Thyroid gland (tissue), 4 donors: ENCODE results near the gene KRT5. TPM values are rescaled to one million over a fixed set of nuclear protein-coding genes. Genes with fewer than 3 reads are reported as not detected.
A peak's percentile ranks its signal among the peaks of the same experiment; 100 is the strongest.

Experiments used
- DNase-seq, 2 donors: peaks; one replicate each; pipeline ENCODE4 v3.0.0-alpha.2; 2019
- H3K27ac ChIP-seq, 3 donors: fragments of 200-600 bp; sonication (generic); 1 replicate in 2 of 3; 2 replicates in 1 of 3; pipeline ENCODE4 v1.5.1; 2016 to 2019; ENCODE audit warnings: mild to moderate bottlenecking in 1 of 3, moderate library complexity in 1 of 3
- H3K27me3 ChIP-seq: fragments of 200-600 bp; sonication (generic); one replicate; pipeline ENCODE4 v1.5.1; 2019
- H3K36me3 ChIP-seq, 2 donors: fragments of 200-600 bp; sonication (generic); one replicate each; pipeline ENCODE4 v1.5.1; 2016 to 2019
- H3K4me1 ChIP-seq, 2 donors: fragments of 200-600 bp; sonication (generic); one replicate each; pipeline ENCODE4 v1.5.1; 2017 to 2019
- H3K4me3 ChIP-seq, 3 donors: fragments of 200-600 bp; sonication (generic); replicated peaks in 1 of 3; 1 replicate in 2 of 3; 2 replicates in 1 of 3; pipeline ENCODE4 v1.5.1; 2016; ENCODE audit warnings: mild to moderate bottlenecking in 1 of 3
- H3K9me3 ChIP-seq: fragments of 200-600 bp; sonication (generic); one replicate; pipeline ENCODE4 v1.5.1; 2017
- CTCF ChIP-seq, 6 experiments: fragments of 200-600 bp in 3 of 6; fragments of 450-650 bp in 3 of 6; sonication (generic) in 3 of 6; IDR thresholded peaks; one replicate each; pipeline ENCODE4 v1.5.1; 2016 to 2019; ENCODE audit warnings: antibody characterized with exemption in 6 of 6, mild to moderate bottlenecking in 2 of 6, inconsistent platforms in 1 of 6, moderate library complexity in 1 of 6
- POLR2A ChIP-seq, 2 donors: fragments of 450-650 bp; IDR thresholded peaks; one replicate each; pipeline ENCODE4 v1.6.1; 2017; ENCODE audit warnings: antibody characterized with exemption in 2 of 2, mild to moderate bottlenecking in 2 of 2, moderate library complexity in 1 of 2
- WGBS, 2 donors: methylation state at CpG; one replicate each; pipeline ENCODE4 v1.1.5; 2017; 5-methylcytosine and 5-hydroxymethylcytosine counted together
- intact Hi-C: fragments of 100-400 bp; cut with DNase I; formaldehyde crosslinking; loops from one replicate; pipeline ENCODE4 v1.15.1; 2023
- total RNA-seq, 4 donors: library from RNA; depleted of rRNA; stranded (reverse); fragments of >200 nt; gene quantifications; one replicate each; pipeline ENCODE4 v1.2.3, GENCODE V29; 2016

Gene KRT5
- total RNA-seq, 4 donors from 2014 or later = 1.4 TPM; not detected in 3

- H3K9me3 ChIP-seq = no peaks in the 10 kb centered on the region
- H3K27me3 ChIP-seq = no peaks in the 10 kb centered on the region
- peak in 5 of 6 experiments; percentile 17 to 28 (median 19) for TF ChIP-seq CTCF (IDR thresholded peaks at IDR 0.05)
- no peak for TF ChIP-seq POLR2A (IDR thresholded peaks at IDR 0.05)
- H3K4me3 ChIP-seq = no peak overlapping the region
- H3K4me1 ChIP-seq = peaks cover 4 to 12% of the 10 kb centered on the region in 2 donors
- no peaks in the 10 kb centered on the region for H3K36me3 ChIP-seq
- WGBS, 2 donors = 20 to 48% methylated on average over 7 to 17 of the region's 17 CpGs
- no peak overlapping the region for H3K27ac ChIP-seq
- peak; percentile 57 to 72 for DNase-seq
- intact Hi-C loops = no loop called here
Observed at GRCh38 chr12:52543985-52544883, 24.0 kb upstream of the KRT5 start.

DNA sequence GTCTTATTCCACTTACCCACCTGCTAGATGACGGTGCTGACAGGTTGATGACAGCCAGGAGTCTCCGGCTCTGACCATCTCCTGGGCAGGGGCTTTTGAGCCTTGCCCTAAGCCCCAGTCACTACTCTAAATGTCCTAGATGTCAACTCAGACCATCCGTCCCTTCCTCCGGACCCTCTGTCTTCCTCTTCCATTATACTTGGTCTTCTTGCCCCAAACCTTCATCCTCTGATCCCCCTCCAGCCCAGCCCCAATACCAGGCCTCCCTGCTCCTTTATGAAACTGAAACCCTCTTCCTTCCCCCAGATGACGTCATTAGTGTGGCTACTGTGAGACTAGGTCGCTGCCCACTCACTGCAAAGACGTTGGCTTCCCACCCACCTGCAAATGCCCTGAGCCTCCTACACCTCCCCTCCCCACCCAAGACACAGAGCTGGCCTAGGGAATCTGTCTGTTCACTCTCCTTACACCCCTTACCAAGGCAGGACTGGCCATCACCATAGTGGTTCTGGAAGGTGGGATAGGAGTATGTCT, 22.7 kb upstream of the KRT5 start:
- no peak for DNase-seq
- intact Hi-C loops = no loop called here
- Histone ChIP-seq H3K27ac (no peak overlapping the region), H3K4me3 (no peak overlapping the region), H3K36me3 (no peaks in the 10 kb centered on the region), H3K9me3 (no peaks in the 10 kb centered on the region), H3K27me3 (no peaks in the 10 kb centered on the region), H3K4me1 (peaks cover 4 to 12% of the 10 kb centered on the region in 2 donors)
- no peak for TF ChIP-seq POLR2A (IDR thresholded peaks at IDR 0.05)
- TF ChIP-seq CTCF (IDR thresholded peaks at IDR 0.05) = no peak
- WGBS, 2 donors = 85 to 90% methylated on average over 7 of the region's 7 CpGs

- peaks cover 4 to 12% of the 10 kb centered on the region in 2 donors for H3K4me1 ChIP-seq
- no peak overlapping the region for H3K27ac ChIP-seq
- H3K4me3 ChIP-seq = no peak overlapping the region
- no peaks in the 10 kb centered on the region for H3K9me3 ChIP-seq
- no peaks in the 10 kb centered on the region for H3K36me3 ChIP-seq
- TF ChIP-seq POLR2A (IDR thresholded peaks at IDR 0.05) = no peak
- TF ChIP-seq CTCF (IDR thresholded peaks at IDR 0.05) = no peak
- H3K27me3 ChIP-seq = no peaks in the 10 kb centered on the region
- intact Hi-C loops = no loop called here
- DNase-seq = no peak
Observed at GRCh38 chr12:52542157-52542556, 22.0 kb upstream of the KRT5 start.

GRCh38 chr12:52541709-52542108, 21.5 kb upstream of the KRT5 start:
- TF ChIP-seq CTCF (IDR thresholded peaks at IDR 0.05) (no peak), POLR2A (IDR thresholded peaks at IDR 0.05) (no peak)
- Histone ChIP-seq H3K27me3 (no peaks in the 10 kb centered on the region), H3K9me3 (no peaks in the 10 kb centered on the region), H3K4me3 (no peak overlapping the region), H3K4me1 (peaks cover 4 to 12% of the 10 kb centered on the region in 2 donors), H3K27ac (no peak overlapping the region), H3K36me3 (no peaks in the 10 kb centered on the region)
- 95 to 96% methylated on average over 5 of the region's 5 CpGs for whole genome bisulfite sequencing, 2 donors
- intact Hi-C loops = no loop called here
- DNase-seq = no peak

GRCh38 chr12:52540531-52540930, 20.3 kb upstream of the KRT5 start:
- no peaks in the 10 kb centered on the region for H3K36me3 ChIP-seq
- intact Hi-C loops = no loop called here
- no peak for TF ChIP-seq CTCF (IDR thresholded peaks at IDR 0.05)
- no peak for TF ChIP-seq POLR2A (IDR thresholded peaks at IDR 0.05)

More at GRCh38 chr12:52540531-52540930, 20.3 kb upstream of the KRT5 start:
- WGBS, 2 donors = 90 to 97% methylated on average over 4 to 5 of the region's 7 CpGs
- no peak for DNase-seq
- Histone ChIP-seq H3K4me1 (peaks cover 4 to 12% of the 10 kb centered on the region in 2 donors), H3K27me3 (no peaks in the 10 kb centered on the region), H3K27ac (no peak overlapping the region), H3K9me3 (no peaks in the 10 kb centered on the region), H3K4me3 (no peak overlapping the region)
